ENCODE data around the gene GOPC. TPM values are rescaled to one million over a fixed set of nuclear protein-coding genes. Genes with fewer than 3 reads are reported as not detected.
A peak's percentile ranks its signal among the peaks of the same experiment; 100 is the strongest.
"Not testable (repeated sequence)": the region's sequence is repeated elsewhere in the genome, so short reads cannot be mapped to it uniquely, and the experiment has no call there.

GOPC gene
- total RNA-seq, 1 donor from 2014 or later: 18.1 TPM

GRCh38 chr6:117531346-117531745 is 71.0 kb downstream of the GOPC start:
- ATAC-seq (peak; percentile 21), DNase-seq (ENCODE audit: missing footprints) (no peak)
- intact Hi-C loops (cut with DNase I): no loop called here

GRCh38 chr6:117530467-117531242 is 71.7 kb downstream of the GOPC start:
- DNase-seq (ENCODE audit: missing footprints): no peak
- ATAC-seq: no peak
- intact Hi-C loops (cut with DNase I): no loop called here

GRCh38 chr6:117525607-117526006 is 76.7 kb downstream of the GOPC start:
- ATAC-seq (no peak), DNase-seq (ENCODE audit: missing footprints) (no peak)
- intact Hi-C loops (cut with DNase I): no loop called here

GRCh38 chr6:117521791-117522502 is 80.4 kb downstream of the GOPC start:
- no peak for ATAC-seq
- DNase-seq (ENCODE audit: missing footprints): no peak
- intact Hi-C loops (cut with DNase I): no loop called here

GRCh38 chr6:117520603-117521395 is 81.5 kb downstream of the GOPC start:
- DNase-seq (ENCODE audit: missing footprints) (no peak), ATAC-seq (no peak)
- intact Hi-C loops (cut with DNase I): no loop called here

- ATAC-seq: no peak
- intact Hi-C loops (cut with DNase I): no loop called here
Observed at GRCh38 chr6:117518870-117519269, 83.4 kb downstream of the GOPC start.

GRCh38 chr6:117517995-117518394 is 84.3 kb downstream of the GOPC start:
- ATAC-seq: not testable (repeated sequence)

More at GRCh38 chr6:117518870-117519269, 83.4 kb downstream of the GOPC start:
- DNase-seq (ENCODE audit: missing footprints): no peak

GRCh38 chr6:117515326-117515725 is 87.0 kb downstream of the GOPC start:
- ATAC-seq (no peak), DNase-seq (ENCODE audit: missing footprints) (no peak)
- intact Hi-C loops (cut with DNase I): no loop called here

More at GRCh38 chr6:117517995-117518394, 84.3 kb downstream of the GOPC start:
- DNase-seq (ENCODE audit: missing footprints); intact Hi-C loops (cut with DNase I): not testable (repeated sequence)

GRCh38 chr6:117514655-117515054 is 87.7 kb downstream of the GOPC start:
- intact Hi-C loops (cut with DNase I): no loop called here
- ATAC-seq: no peak
- DNase-seq (ENCODE audit: missing footprints): no peak

- no peak for DNase-seq (ENCODE audit: missing footprints)
- no peak for ATAC-seq
- intact Hi-C loops (cut with DNase I): no loop called here
Observed at GRCh38 chr6:117513778-117514365, 88.4 kb downstream of the GOPC start.

- intact Hi-C loops (cut with DNase I): no loop called here
- no peak for ATAC-seq
Observed at GRCh38 chr6:117512987-117513573, 89.2 kb downstream of the GOPC start.

GRCh38 chr6:117512056-117512828 is 90.1 kb downstream of the GOPC start:
- no peak for ATAC-seq
- DNase-seq (ENCODE audit: missing footprints): no peak
- intact Hi-C loops (cut with DNase I): no loop called here

More at GRCh38 chr6:117512987-117513573, 89.2 kb downstream of the GOPC start:
- no peak for DNase-seq (ENCODE audit: missing footprints)

Other genes starting within 250 kb of the GOPC start
- 0.08 TPM for gene ROS1, start 176.6 kb downstream of the GOPC start, total RNA-seq
- gene DCBLD1, start 119.8 kb downstream of the GOPC start, total RNA-seq: 6.1 TPM
- 13.5 TPM for gene NUS1, start 73.0 kb upstream of the GOPC start, total RNA-seq